Fibroblast of mammary gland (primary cell): ENCODE measurements around the gene IL20RB.

Source experiments
- DNase-seq: peaks from one replicate; pipeline ENCODE4 v3.0.0-alpha.2; 2010; ENCODE audit warnings: low read depth
- H3K4me3 ChIP-seq: 2 replicates; pipeline ENCODE4 v1.5.1; 2011; ENCODE audit warnings: low read depth, mild to moderate bottlenecking, low read length, moderate library complexity; ENCODE audit not compliant: control insufficient read depth
- CTCF ChIP-seq: conservative IDR thresholded peaks from 2 replicates; pipeline ENCODE4 v1.5.1; 2011; ENCODE audit warnings: low read depth, low read length, inconsistent platforms; ENCODE audit not compliant: control insufficient read depth, insufficient read depth

The IL20RB gene

GRCh38 chr3:137041251-137041650 is 83.5 kb downstream of the IL20RB start:
- no peak for DNase-seq
- H3K4me3 ChIP-seq, result no peak overlapping the region
- no peak for TF ChIP-seq CTCF

- TF ChIP-seq CTCF, result no peak
- H3K4me3 ChIP-seq, result no peak overlapping the region
- no peak for DNase-seq
Measured at GRCh38 chr3:137041686-137042085, 83.9 kb downstream of the IL20RB start.

GRCh38 chr3:137046747-137047146 is 89.0 kb downstream of the IL20RB start:
- DNase-seq, result no peak
- TF ChIP-seq CTCF, result no peak
- no peak overlapping the region for H3K4me3 ChIP-seq

- H3K4me3 ChIP-seq, result no peak overlapping the region
- TF ChIP-seq CTCF, result no peak
- no peak for DNase-seq
Measured at GRCh38 chr3:137047240-137047639, 89.5 kb downstream of the IL20RB start.

- no peak for TF ChIP-seq CTCF
Measured at GRCh38 chr3:137050281-137050680, 92.5 kb downstream of the IL20RB start.

GRCh38 chr3:137052298-137052697 is 94.5 kb downstream of the IL20RB start:
- no peak for TF ChIP-seq CTCF
- no peak for DNase-seq

More at GRCh38 chr3:137050281-137050680, 92.5 kb downstream of the IL20RB start:
- DNase-seq, result no peak
- no peak overlapping the region for H3K4me3 ChIP-seq

More at GRCh38 chr3:137052298-137052697, 94.5 kb downstream of the IL20RB start:
- no peak overlapping the region for H3K4me3 ChIP-seq
